SU-DHL-6 (cell line): ENCODE data around the gene FNIP2.
"Not testable (repeated sequence)": the region's sequence is repeated elsewhere in the genome, so short reads cannot be mapped to it uniquely, and the experiment has no call there.

Experiments
- H2AFZ ChIP-seq: fragments of 200-600 bp; sonication (generic); 2 replicates; pipeline ENCODE4 v1.6.1; 2014; ENCODE audit warnings: low read depth, mild to moderate bottlenecking, moderate library complexity, mixed read lengths, antibody characterized with exemption, low read length; ENCODE audit not compliant: severe bottlenecking
- H3F3A ChIP-seq: fragments of 200-600 bp; shearing (Covaris generic); 2 replicates; pipeline ENCODE4 v1.6.0; 2016; ENCODE audit warnings: antibody characterized with exemption, mild to moderate bottlenecking; ENCODE audit not compliant: insufficient read depth
- H3K27ac ChIP-seq: fragments of 200-600 bp; sonication (generic); 2 replicates; pipeline ENCODE4 v1.5.1; 2016; ENCODE audit warnings: low read depth, mild to moderate bottlenecking, low read length, moderate library complexity, mixed read lengths
- H3K27me3 ChIP-seq: fragments of 200-600 bp; sonication (generic), shearing (Covaris generic); 2 replicates; pipeline ENCODE4 v1.6.0; 2014; ENCODE audit warnings: mild to moderate bottlenecking, low read length
- H3K36me3 ChIP-seq: fragments of 200-600 bp; sonication (generic); 2 replicates; pipeline ENCODE4 v1.6.1; 2014; ENCODE audit warnings: mild to moderate bottlenecking, low read length, mixed read lengths
- H3K4me2 ChIP-seq: fragments of 300-600, 200-600 bp; shearing (Covaris generic), sonication (generic); 2 replicates; pipeline ENCODE4 v1.6.0; 2014; ENCODE audit warnings: low read length, low read depth, mild to moderate bottlenecking; ENCODE audit not compliant: poor library complexity, severe bottlenecking
- H3K4me3 ChIP-seq: fragments of 200-600 bp; sonication (generic); 2 replicates; pipeline ENCODE4 v1.5.1; 2014; ENCODE audit warnings: antibody characterized with exemption, low read length, mild to moderate bottlenecking, mixed read lengths; ENCODE audit not compliant: insufficient read depth, poor library complexity, severe bottlenecking
- H3K79me2 ChIP-seq: fragments of 200-600 bp; sonication (generic); 2 replicates; pipeline ENCODE4 v1.6.1; 2014; ENCODE audit warnings: mild to moderate bottlenecking, low read length, moderate library complexity; ENCODE audit not compliant: insufficient read depth
- H3K9ac ChIP-seq: fragments of 200-600 bp; sonication (generic); 2 replicates; pipeline ENCODE4 v1.7.0; 2014; ENCODE audit warnings: mild to moderate bottlenecking, low read length
- H3K9me2 ChIP-seq: fragments of 200-600 bp; sonication (generic); replicated peaks from 2 replicates; pipeline ENCODE4 v1.6.1; 2014; ENCODE audit warnings: low read length; ENCODE audit not compliant: insufficient read depth
- H3K9me3 ChIP-seq: fragments of 200-600 bp; sonication (generic); 2 replicates; pipeline ENCODE4 v1.6.1; 2014; ENCODE audit warnings: low read length, mixed read lengths; ENCODE audit not compliant: insufficient read depth
- H4K20me1 ChIP-seq: fragments of 200-600 bp; sonication (generic); 2 replicates; pipeline ENCODE4 v1.6.1; 2014; ENCODE audit warnings: low read depth, mild to moderate bottlenecking, antibody characterized with exemption, low read length, moderate library complexity, mixed read lengths
- EZH2phosphoT487 ChIP-seq: fragments of 200-600 bp; sonication (generic), shearing (Covaris generic); conservative IDR thresholded peaks from 2 replicates; pipeline ENCODE4 v1.6.1; 2018; ENCODE audit warnings: mild to moderate bottlenecking, antibody characterized with exemption, low read length, moderate library complexity, mixed read lengths
- TF ChIP-seq, protein P1 (sequence below): fragments of 200-600 bp; sonication (generic); IDR thresholded peaks from one replicate; pipeline ENCODE4 v1.5.1; 2017; ENCODE audit warnings: antibody characterized with exemption, mild to moderate bottlenecking, low read length, moderate library complexity; ENCODE audit not compliant: insufficient read depth, poor library complexity, severe bottlenecking

The FNIP2 gene

DNA sequence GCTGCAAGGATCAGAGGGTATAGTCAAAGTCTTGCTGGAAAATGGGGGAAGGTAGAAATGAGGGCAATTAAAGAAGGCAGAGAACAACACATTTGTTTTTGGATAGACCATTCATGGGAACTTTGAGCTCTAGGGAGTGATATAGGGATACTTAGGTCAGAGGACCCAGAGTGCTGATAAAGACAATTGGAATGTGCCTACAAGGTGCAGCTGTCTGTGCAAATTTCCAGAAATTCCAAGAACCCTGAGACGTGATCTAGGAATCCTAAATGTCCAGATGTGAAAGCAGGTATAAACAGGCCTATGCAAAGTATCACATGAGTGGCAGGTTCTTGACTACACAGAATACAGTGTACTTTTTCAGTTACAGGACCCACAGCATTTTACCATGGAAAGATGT lies 24.2 kb downstream of the FNIP2 start:
- no peak for TF ChIP-seq EZH2phosphoT487
- TF ChIP-seq, protein P1, sequence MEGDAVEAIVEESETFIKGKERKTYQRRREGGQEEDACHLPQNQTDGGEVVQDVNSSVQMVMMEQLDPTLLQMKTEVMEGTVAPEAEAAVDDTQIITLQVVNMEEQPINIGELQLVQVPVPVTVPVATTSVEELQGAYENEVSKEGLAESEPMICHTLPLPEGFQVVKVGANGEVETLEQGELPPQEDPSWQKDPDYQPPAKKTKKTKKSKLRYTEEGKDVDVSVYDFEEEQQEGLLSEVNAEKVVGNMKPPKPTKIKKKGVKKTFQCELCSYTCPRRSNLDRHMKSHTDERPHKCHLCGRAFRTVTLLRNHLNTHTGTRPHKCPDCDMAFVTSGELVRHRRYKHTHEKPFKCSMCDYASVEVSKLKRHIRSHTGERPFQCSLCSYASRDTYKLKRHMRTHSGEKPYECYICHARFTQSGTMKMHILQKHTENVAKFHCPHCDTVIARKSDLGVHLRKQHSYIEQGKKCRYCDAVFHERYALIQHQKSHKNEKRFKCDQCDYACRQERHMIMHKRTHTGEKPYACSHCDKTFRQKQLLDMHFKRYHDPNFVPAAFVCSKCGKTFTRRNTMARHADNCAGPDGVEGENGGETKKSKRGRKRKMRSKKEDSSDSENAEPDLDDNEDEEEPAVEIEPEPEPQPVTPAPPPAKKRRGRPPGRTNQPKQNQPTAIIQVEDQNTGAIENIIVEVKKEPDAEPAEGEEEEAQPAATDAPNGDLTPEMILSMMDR: no peak
- no peaks in the 10 kb centered on the region for H4K20me1 ChIP-seq
- H3K79me2 ChIP-seq: no peaks in the 10 kb centered on the region
- no peak overlapping the region for H3K4me2 ChIP-seq
- no peaks in the 10 kb centered on the region for H3K27me3 ChIP-seq
- H3K36me3 ChIP-seq: no peaks in the 10 kb centered on the region
- no peaks in the 10 kb centered on the region for H3K9me3 ChIP-seq
- no peak overlapping the region for H2AFZ ChIP-seq
- no peak overlapping the region for H3K27ac ChIP-seq
- no peaks in the 10 kb centered on the region for H3K9me2 ChIP-seq
- no peak overlapping the region for H3K9ac ChIP-seq
- H3F3A ChIP-seq: no peaks in the 10 kb centered on the region
- no peak overlapping the region for H3K4me3 ChIP-seq

DNA sequence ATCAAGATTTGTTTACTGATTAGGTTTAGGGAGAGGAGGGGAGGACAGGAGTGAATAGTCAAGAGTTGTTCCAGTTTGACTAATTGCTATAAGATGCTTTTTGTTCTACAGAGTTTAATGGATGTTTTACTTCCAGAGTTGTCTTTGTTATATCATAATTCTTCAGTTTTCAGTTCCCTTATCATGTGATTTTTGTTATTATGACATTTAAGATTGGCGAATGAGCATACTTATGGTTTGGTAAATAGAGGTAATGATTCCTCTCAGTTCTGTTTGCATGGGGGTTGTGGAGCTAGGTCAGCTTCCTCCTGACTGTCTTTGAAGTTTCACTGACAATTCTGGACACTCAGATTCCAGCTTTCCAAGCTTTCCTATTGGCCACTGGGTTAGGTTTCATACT lies 24.6 kb downstream of the FNIP2 start:
- not testable (repeated sequence) for H3K79me2 ChIP-seq, H3K4me3 ChIP-seq, H3K9me2 ChIP-seq, H3F3A ChIP-seq, H3K27ac ChIP-seq, H3K36me3 ChIP-seq, H3K4me2 ChIP-seq, H4K20me1 ChIP-seq, H3K9me3 ChIP-seq, H3K27me3 ChIP-seq, H3K9ac ChIP-seq, H2AFZ ChIP-seq

DNA sequence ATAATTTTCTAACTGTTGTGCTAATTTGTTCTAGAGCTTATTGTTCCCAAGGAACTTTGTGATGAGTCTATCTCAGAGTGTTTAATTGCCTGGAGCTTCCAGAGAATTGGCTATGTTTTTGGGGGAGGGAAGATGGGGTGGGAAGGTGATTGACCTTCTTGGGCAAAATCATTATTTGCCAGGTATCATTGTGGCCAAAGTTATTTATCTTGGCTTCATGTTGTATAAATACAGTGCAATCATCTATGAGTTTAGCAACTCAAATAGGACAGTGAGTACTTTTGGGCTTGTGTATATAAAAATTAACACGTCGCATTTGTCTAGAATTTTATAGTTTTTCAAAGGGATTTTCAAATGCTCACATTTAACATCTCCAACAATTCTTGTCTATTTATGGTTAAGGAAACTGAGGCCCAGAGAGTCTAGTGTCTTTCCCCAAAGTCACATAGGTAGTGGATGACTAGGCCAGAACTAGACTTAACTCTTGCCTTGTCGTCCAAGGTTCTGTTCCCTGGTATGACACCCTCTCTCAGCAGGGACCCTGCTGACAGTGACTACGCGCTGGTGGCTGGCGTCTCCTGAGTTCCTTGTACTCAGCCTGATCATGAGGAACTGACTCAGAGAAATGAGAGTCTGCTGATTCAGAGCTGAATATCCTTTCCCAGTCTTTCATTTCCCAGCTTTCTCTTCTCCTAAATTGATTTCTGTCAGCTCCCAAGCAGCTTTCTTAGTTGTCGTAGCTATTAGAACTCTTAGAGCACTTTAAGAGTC lies 27.7 kb downstream of the FNIP2 start:
- no peaks in the 10 kb centered on the region for H3K79me2 ChIP-seq
- H2AFZ ChIP-seq: no peak overlapping the region

DNA sequence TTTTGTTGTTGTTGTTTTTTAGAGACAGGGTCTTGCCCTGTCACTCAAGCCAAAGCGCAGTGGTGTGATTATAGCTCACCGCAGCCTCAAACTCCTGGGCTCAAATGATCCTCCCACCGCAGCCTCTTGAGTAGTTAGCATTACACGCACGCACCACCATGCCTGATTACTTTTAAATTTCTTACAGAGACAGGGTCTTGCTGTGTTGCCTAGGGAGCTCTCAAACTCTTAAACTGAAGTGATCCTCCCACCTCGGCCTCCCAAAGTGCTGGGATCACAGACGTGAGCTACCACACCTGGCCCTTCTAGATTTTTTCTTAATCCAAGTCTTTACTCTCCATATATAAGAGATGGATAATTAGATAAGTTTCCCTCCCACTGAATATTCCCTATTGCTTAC lies 29.2 kb downstream of the FNIP2 start:
- Histone ChIP-seq H3K4me3 (no peak overlapping the region), H3K9ac (no peak overlapping the region), H2AFZ (no peak overlapping the region), H3K27me3 (no peaks in the 10 kb centered on the region), H3F3A (no peaks in the 10 kb centered on the region), H3K9me3 (no peaks in the 10 kb centered on the region), H3K27ac (no peak overlapping the region), H3K4me2 (no peak overlapping the region), H3K79me2 (no peaks in the 10 kb centered on the region), H4K20me1 (no peaks in the 10 kb centered on the region; the same call in 1 of the 2 replicates), H3K9me2 (no peaks in the 10 kb centered on the region), H3K36me3 (no peaks in the 10 kb centered on the region)
- no peak for TF ChIP-seq EZH2phosphoT487
- TF ChIP-seq, protein P1: no peak

More for the DNA sequence above, 27.7 kb downstream of the FNIP2 start:
- no peak overlapping the region for H3K9ac ChIP-seq
- no peaks in the 10 kb centered on the region for H3F3A ChIP-seq
- no peak overlapping the region for H3K4me3 ChIP-seq
- no peaks in the 10 kb centered on the region; the same call in 1 of the 2 replicates for H4K20me1 ChIP-seq
- no peaks in the 10 kb centered on the region for H3K27me3 ChIP-seq
- H3K9me2 ChIP-seq: no peaks in the 10 kb centered on the region
- H3K4me2 ChIP-seq: no peak overlapping the region
- no peak overlapping the region for H3K27ac ChIP-seq
- H3K36me3 ChIP-seq: no peaks in the 10 kb centered on the region
- H3K9me3 ChIP-seq: no peaks in the 10 kb centered on the region
- TF ChIP-seq, protein P1: no peak
- no peak for TF ChIP-seq EZH2phosphoT487
